Upper lobe of left lung (tissue), 6 donors: ENCODE data around the gene FAM168A. TPM values are rescaled to one million over a fixed set of nuclear protein-coding genes. Genes with fewer than 3 reads are reported as not detected.
"Not testable (repeated sequence)": the region's sequence is repeated elsewhere in the genome, so short reads cannot be mapped to it uniquely, and the experiment has no call there.

ENCODE experiments used
- ATAC-seq, 2 donors: fragments of 200-7000 bp; cut with Tn5 transposase; one replicate each; pipeline ENCODE4 v1.9.1; 2022; ENCODE audit warnings: mild to moderate bottlenecking in 2 of 2, moderate library complexity in 2 of 2; ENCODE audit not compliant: low FRiP score in 2 of 2
- DNase-seq, 2 donors: peaks; one replicate each; pipeline ENCODE4 v3.0.0-alpha.2; 2019 to 2020
- H3K27ac ChIP-seq, 4 donors: fragments of 200-600 bp; sonication (generic); one replicate each; pipeline ENCODE4 v1.5.1; 2016 to 2019
- H3K27me3 ChIP-seq, 4 donors: fragments of 200-600 bp; sonication (generic); one replicate each; pipeline ENCODE4 v1.5.1; 2017 to 2019
- H3K36me3 ChIP-seq, 4 donors: fragments of 200-600 bp; sonication (generic); one replicate each; pipeline ENCODE4 v1.5.1; 2016 to 2019
- H3K4me1 ChIP-seq, 4 donors: fragments of 200-600 bp; sonication (generic); one replicate each; pipeline ENCODE4 v1.5.1; 2018 to 2019
- H3K4me3 ChIP-seq, 4 donors: fragments of 200-600 bp; sonication (generic); one replicate each; pipeline ENCODE4 v1.5.1; 2017 to 2019; ENCODE audit warnings: mild to moderate bottlenecking in 2 of 4, moderate library complexity in 1 of 4
- H3K9me3 ChIP-seq, 4 donors: fragments of 200-600 bp; sonication (generic); one replicate each; pipeline ENCODE4 v1.5.1; 2018 to 2019
- CTCF ChIP-seq, 6 experiments: fragments of 450-650 bp in 4 of 6; fragments of 200-600 bp in 2 of 6; sonication (generic) in 2 of 6; IDR thresholded peaks; one replicate each; pipeline ENCODE4 v1.5.1; 2016 to 2019; ENCODE audit warnings: antibody characterized with exemption in 6 of 6
- EP300 ChIP-seq, 4 donors: sonication (generic); formaldehyde crosslinking; IDR thresholded peaks; one replicate each; pipeline ENCODE4 v1.5.1; 2017; ENCODE audit warnings: antibody characterized with exemption in 4 of 4, control low read depth in 2 of 4
- POLR2A ChIP-seq, 4 donors: fragments of 450-650 bp; IDR thresholded peaks; one replicate each; pipeline ENCODE4 v1.5.1; 2016 to 2017; ENCODE audit warnings: antibody characterized with exemption in 4 of 4, mild to moderate bottlenecking in 2 of 4
- POLR2AphosphoS5 ChIP-seq, 2 donors: sonication (generic); formaldehyde crosslinking; IDR thresholded peaks; one replicate each; pipeline ENCODE4 v1.5.1; 2017; ENCODE audit warnings: antibody characterized with exemption in 2 of 2
- WGBS, 2 donors: methylation state at CpG; one replicate each; pipeline ENCODE4 v1.1.5; 2017 to 2018; 5-methylcytosine and 5-hydroxymethylcytosine counted together
- total RNA-seq, 6 donors: library from RNA; depleted of rRNA in 4 of 6; stranded (reverse); fragments of >200 nt in 4 of 6; gene quantifications; one replicate each; pipeline versions ENCODE4 v1.1.0 to v1.2.1, GENCODE V29; 2016 to 2021
- donor health status: DM: no; HTN: no; CAD: no; lungs with moderate emphysema.
- donor health status: DM: no; HTN: yes; CAD: no; lungs with severe emphysema.

FAM168A gene
- total RNA-seq, 6 donors from 2014 or later: 15.7 to 30.7 (median 24.1) TPM

GRCh38 chr11:73585834-73586575 is 11.9 kb downstream of the FAM168A start:
- Histone ChIP-seq H3K27me3 (no peaks in the 10 kb centered on the region), H3K4me1 (no peaks in the 10 kb centered on the region), H3K4me3 (no peak overlapping the region), H3K9me3 (no peaks in the 10 kb centered on the region), H3K36me3 (no peaks in the 10 kb centered on the region), H3K27ac (no peak overlapping the region)
- WGBS, 2 donors: 91% methylated on average over 1 of the region's 1 CpG
- TF ChIP-seq POLR2AphosphoS5 (IDR thresholded peaks at IDR 0.05): no peak
- no peak for TF ChIP-seq POLR2A (IDR thresholded peaks at IDR 0.05)
- no peak for TF ChIP-seq CTCF (IDR thresholded peaks at IDR 0.05)
- TF ChIP-seq EP300 (IDR thresholded peaks at IDR 0.05): no peak
- DNase-seq: no peak
- no peak for ATAC-seq

GRCh38 chr11:73584831-73585230 is 13.1 kb downstream of the FAM168A start:
- TF ChIP-seq CTCF (IDR thresholded peaks at IDR 0.05): no peak
- no peak for TF ChIP-seq POLR2AphosphoS5 (IDR thresholded peaks at IDR 0.05)
- no peak for TF ChIP-seq EP300 (IDR thresholded peaks at IDR 0.05)
- no peak for TF ChIP-seq POLR2A (IDR thresholded peaks at IDR 0.05)

GRCh38 chr11:73582653-73583052 is 15.3 kb downstream of the FAM168A start:
- no peaks in the 10 kb centered on the region for H3K9me3 ChIP-seq
- no peaks in the 10 kb centered on the region for H3K36me3 ChIP-seq
- ATAC-seq (no peak), DNase-seq (no peak)
- no peaks in the 10 kb centered on the region for H3K4me1 ChIP-seq
- H3K27ac ChIP-seq: no peak overlapping the region
- no peak overlapping the region for H3K4me3 ChIP-seq
- TF ChIP-seq EP300 (IDR thresholded peaks at IDR 0.05) (no peak), POLR2A (IDR thresholded peaks at IDR 0.05) (no peak), POLR2AphosphoS5 (IDR thresholded peaks at IDR 0.05) (no peak), CTCF (IDR thresholded peaks at IDR 0.05) (no peak)
- WGBS, 2 donors: 92 to 97% methylated on average over 3 of the region's 3 CpGs
- H3K27me3 ChIP-seq: no peaks in the 10 kb centered on the region

More at GRCh38 chr11:73584831-73585230, 13.1 kb downstream of the FAM168A start:
- ATAC-seq (no peak), DNase-seq (no peak)
- H3K27ac ChIP-seq: no peak overlapping the region
- no peaks in the 10 kb centered on the region for H3K27me3 ChIP-seq
- H3K36me3 ChIP-seq: no peaks in the 10 kb centered on the region
- H3K9me3 ChIP-seq: no peaks in the 10 kb centered on the region
- H3K4me3 ChIP-seq: no peak overlapping the region
- 94 to 98% methylated on average over 3 of the region's 3 CpGs for WGBS, 2 donors
- no peaks in the 10 kb centered on the region for H3K4me1 ChIP-seq

GRCh38 chr11:73580749-73581148 is 17.2 kb downstream of the FAM168A start:
- WGBS, 2 donors: 78 to 80% methylated on average over 1 of the region's 1 CpG
- H3K27me3 ChIP-seq, DNase-seq, H3K9me3 ChIP-seq, H3K4me1 ChIP-seq, H3K36me3 ChIP-seq, H3K27ac ChIP-seq, ATAC-seq, H3K4me3 ChIP-seq: not testable (repeated sequence)

- Histone ChIP-seq H3K4me3 (no peak overlapping the region), H3K27ac (no peak overlapping the region), H3K4me1 (no peaks in the 10 kb centered on the region), H3K9me3 (no peaks in the 10 kb centered on the region), H3K36me3 (no peaks in the 10 kb centered on the region), H3K27me3 (no peaks in the 10 kb centered on the region)
- no peak for TF ChIP-seq POLR2A (IDR thresholded peaks at IDR 0.05)
- no peak for TF ChIP-seq CTCF (IDR thresholded peaks at IDR 0.05)
- TF ChIP-seq POLR2AphosphoS5 (IDR thresholded peaks at IDR 0.05): no peak
- no peak for TF ChIP-seq EP300 (IDR thresholded peaks at IDR 0.05)
- whole genome bisulfite sequencing, 2 donors: 92 to 97% methylated on average over 8 of the region's 8 CpGs
- DNase-seq: peak in 1 of 2 donors; percentile 60
- no peak for ATAC-seq
Measured at GRCh38 chr11:73579641-73580434, 18.1 kb downstream of the FAM168A start.
